Measurements from ENCODE around the gene TBL1X.

- TF ChIP-seq CTCF (IDR thresholded peaks at IDR 0.05) (no peak), POLR2A (IDR thresholded peaks at IDR 0.05) (no peak)
Measured at GRCh38 chrX:9622128-9622527, 157.3 kb downstream of the TBL1X start.

Data from adrenal gland (tissue), 5 donors.